HG02840 (cell line): ENCODE data around the gene DCDC2C.
"Not testable (repeated sequence)": the region's sequence is repeated elsewhere in the genome, so short reads cannot be mapped to it uniquely, and the experiment has no call there.

Source experiments
- ATAC-seq: cut with Tn5 transposase; IDR thresholded peaks from one replicate; pipeline ENCODE4 v1.9.1; 2021; ENCODE audit warnings: mild to moderate bottlenecking, moderate library complexity, moderate number of reproducible peaks; ENCODE audit not compliant: unreplicated experiment, low FRiP score

DCDC2C gene, protein sequence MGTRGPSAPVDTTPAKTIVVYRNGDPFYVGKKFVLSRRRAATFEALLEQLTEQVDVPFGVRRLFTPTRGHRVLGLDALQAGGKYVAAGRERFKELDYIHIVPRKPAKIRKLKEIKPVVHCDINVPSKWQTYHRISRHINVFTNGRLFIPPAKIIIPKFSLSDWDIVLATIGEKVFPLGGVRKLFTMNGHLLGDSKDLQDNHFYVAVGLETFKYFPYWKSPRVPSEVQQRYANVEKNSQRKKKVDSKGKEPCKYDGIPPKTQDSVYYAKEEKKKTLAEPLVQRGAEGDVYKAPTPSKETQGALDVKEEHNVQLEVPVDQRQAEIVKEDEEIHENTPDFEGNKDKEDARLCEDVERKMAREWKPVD

DNA sequence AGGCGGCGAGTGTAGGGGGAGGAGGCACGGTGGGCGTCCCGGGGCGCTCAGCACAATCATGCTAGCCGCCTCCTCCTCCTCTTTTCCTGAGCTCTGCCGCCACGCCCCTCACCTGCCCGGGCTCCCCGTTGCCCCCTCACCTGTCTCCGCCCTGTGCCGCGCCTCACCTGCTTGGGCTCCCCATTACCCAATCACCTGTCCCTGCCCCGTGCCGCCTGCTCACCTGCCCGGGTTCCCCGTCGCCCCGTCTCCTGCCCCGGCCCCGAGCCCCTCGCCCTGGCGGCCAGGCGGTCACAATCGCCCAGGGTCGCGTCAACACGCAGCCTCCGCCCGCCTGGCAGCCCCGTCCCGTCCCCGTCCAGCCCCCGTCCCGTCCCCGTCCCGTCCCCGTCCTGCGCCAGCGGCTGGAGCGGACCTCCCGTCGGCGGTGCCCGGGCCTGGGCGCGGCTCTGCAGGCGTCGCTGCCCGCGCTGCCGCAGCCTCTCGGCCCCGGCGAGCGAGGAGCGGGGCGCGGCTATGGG is at the start of gene DCDC2C:
DCDC2C (plus strand) TSS at position 340 of the 521 bp plus-strand sequence; CDS start at position 517, 177 bp downstream.
- ATAC-seq = no peak

DNA sequence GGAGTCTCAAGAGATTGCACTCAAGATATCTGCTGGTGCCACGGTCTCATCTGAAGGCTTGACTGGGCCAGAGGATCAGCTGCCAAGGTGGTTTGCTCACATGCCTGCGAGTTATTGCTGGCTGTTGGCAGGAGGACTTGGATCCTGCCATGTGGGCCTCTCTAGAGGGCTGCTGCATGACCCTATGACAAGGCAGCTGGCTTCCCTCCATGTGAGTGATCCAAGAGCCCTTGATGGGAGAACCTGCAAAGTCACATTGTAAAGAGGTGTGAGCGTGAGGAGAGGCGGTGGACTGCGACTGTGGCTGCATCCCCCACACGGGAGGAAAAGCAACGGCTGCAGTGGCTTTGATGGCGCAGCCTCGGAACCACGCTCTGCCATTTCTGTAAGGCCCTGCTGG is 49.4 kb upstream of the DCDC2C start:
- no peak for ATAC-seq

DNA sequence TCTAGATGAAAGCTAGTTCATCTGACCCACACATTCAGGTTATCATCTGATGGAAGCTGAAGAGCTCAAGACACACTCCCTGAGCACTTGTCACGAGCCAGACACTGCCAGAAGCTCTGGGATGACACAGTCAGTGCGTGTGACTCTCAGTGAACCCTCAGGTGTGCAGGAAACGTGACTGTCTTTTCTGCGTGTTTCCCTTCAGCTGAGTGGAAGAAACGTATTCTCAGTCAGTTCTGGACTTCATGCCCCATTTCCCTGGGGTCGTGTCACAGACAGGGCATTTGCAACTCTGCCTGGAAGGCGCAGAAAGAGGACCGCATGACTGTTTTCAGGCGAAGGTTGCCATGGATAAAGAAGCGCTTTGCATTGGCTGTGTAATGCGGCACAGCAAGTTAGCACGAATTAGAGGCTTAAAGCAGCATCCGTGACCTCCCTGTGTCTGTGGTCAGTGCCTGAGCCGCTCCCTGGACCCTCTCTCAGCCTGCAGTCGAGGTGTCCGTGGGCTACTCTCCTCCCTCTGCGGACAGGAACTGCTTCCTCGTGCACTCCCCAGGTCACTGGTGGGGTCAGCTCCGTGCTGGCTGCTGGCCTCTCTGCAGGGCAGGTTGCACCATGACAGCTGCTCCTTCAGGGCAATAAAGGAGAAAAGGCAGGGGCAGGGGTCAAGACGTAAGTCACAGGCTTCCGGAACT is 48.7 kb upstream of the DCDC2C start:
- ATAC-seq = no peak

DNA sequence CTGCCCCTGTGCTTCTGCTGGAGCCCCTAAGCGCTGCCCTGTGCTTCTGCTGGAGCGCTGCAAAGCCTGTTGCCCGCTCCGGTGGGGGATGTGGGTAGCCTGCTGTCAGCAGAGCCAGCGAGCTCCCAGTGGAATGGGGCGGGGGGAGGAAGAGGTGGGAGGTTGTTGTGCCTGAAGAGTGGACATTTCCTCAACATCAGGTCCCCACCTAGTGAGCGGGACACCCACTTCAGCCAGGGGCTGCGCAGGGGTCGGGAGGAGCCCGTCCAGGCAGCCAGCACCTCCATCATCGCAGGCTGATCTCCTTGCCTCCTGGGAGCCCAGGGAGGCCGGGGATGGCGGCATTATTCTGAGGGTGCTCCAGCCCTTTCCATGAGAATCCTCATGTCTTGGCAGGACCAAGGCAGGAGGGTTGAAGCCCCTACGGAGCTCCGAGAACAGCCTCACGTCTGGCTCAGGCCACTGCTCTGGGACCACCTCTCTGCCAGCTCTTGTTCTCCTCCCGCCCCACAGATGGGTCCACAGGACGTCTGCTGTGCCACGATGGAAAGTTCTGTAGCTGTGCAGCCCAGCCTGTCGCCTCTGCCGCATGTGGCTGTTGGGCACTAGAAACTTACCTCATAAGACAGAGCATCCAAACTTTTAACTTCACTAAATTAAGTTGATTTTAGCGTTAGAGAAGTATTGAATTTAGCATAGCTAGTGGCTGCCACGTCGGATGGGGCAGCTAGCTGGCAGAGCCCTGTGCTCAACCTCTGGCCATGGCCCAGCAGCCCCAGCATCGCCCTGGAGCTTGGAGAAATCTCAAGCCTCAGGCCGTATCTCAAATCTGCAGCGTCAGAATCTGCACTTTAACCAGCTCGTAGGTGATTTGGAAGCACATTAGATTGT is 47.3 kb upstream of the DCDC2C start:
- no peak for ATAC-seq

DNA sequence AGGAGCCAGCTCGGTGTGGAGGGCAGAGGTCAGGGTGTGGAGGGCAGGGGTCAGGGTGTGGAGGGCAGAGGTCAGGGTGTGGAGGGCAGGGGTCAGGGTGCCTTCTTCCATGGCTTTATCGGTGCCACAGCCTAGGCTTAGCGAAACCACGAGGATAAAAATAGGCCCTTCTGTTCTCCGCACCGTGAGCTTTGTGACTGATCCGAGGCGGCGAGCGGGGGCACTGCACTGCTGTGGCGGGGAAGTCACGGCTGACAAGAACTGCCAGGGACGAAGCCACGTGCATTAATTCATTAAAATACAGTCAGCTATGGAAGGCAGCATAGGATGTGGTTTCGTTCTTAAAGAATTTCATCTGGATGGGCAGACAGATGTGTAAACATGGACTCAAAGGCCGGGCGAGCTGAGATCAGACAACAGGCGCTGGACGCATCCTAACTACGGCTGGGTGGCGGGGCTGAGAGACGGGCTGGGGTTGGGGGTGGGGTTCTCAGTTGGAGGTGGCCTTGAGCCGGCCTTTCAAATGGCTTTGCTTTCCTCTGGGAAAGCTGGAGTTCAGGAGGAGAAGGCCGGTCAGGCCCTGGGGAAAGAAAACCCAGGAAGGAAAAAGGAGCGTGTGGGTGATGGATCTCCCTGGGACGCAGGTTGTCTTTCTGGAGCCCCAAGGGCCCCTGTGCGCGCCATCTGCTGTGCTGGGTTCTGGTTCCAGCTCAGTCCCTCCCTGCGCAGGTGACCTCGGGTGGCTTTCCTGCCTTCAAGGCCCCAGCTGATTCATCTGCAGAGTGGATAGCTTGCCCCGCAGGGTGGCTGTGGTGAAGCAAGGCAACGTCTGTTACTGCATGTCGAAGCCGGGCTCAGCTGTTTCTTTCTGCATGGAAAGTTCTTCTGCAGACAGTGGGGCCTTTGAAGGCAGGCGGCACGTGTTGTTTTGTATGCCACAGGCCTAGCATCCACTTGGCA is 46.3 kb upstream of the DCDC2C start:
- ATAC-seq = no peak

DNA sequence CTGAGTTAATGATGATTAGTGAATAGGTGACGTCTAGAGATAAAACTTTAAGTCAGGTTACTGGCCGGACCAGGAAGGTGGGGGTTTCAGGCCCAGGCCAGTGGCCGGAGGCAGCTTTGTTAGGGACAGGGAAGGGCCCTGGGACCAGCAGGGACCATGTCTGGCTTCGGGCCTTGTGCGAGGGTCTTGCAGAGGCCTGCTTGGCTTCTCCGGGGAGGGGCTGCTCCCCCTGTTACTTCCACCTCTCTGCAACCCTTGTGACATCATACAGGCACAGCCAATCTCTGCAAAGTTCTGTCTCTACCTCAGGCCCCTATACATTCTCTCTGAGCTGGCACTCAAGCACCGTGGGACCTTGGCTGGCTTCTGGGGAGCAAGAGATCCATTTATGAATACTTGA is 45.5 kb upstream of the DCDC2C start, which contains the start of gene ALLC:
ALLC (plus strand) TSS at position 320 of the 400 bp plus-strand sequence. CDS start 12,958 bp downstream, outside the sequence.
- no peak for ATAC-seq

DNA sequence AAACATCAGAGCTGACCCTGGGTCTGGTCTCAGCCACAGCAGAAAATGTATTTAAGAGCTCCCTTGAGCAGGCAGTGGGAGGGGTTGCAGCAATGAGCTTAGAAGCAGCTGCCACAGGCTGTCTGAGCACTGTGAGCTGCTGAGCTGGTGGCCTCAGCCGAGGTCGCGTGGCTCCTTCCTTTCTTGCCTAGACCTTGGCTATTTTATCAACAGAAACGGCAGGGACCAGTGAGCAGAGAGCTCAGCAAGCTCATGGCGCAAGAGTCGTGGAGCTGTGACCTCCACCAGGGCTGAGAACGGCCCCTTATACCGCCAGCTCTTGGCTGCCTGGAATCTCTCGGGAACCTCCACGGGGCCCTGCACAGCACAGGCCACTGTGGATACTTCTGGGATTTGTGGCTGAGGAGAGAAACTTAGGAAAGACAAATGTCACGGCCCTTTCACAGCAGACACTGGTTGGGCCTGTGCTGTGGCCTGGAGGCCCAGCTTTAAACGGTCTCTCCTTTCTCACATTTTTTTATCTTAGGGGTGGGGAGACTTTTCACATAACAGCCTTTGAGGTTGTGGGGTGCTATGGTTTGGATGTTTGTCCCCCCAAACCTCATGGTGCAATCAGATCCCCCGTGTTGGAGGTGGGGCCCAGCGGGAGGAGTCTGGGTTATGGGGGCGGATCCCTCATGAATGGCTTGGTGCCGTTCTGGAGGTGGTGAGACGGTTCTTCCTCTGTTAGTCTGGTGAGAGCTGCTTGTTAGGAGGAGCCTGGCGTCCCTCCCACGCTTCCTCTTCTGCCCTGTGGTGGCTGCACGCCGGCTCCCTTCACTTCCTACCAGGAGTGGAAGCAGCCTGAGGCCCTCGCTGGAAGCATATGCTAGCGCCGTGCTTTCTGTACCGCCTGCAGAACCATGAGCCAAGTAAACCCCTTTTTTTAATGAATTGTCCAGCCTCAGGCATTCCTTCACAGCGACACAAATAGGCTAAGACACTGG is 43.6 kb upstream of the DCDC2C start:
- no peak for ATAC-seq

DNA sequence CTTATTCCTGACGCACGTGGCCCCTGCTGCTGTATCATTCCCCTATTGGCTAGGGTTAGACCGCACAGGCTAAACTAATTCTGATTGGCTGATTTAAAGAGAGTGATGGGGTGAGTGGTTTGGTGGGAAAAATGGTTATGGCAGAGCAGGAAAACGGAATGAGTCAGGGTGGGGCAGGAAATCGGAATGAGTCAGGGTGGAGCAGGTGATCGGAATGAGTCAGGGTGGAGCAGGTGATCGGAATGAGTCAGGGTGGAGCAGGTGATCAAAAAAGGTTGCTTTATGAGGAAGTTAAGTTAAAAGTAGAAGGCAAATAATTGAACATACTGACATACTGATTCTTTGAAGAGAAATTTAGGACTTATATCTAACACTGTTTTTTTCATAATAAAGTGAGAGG is 42.7 kb upstream of the DCDC2C start:
- ATAC-seq = not testable (repeated sequence)

DNA sequence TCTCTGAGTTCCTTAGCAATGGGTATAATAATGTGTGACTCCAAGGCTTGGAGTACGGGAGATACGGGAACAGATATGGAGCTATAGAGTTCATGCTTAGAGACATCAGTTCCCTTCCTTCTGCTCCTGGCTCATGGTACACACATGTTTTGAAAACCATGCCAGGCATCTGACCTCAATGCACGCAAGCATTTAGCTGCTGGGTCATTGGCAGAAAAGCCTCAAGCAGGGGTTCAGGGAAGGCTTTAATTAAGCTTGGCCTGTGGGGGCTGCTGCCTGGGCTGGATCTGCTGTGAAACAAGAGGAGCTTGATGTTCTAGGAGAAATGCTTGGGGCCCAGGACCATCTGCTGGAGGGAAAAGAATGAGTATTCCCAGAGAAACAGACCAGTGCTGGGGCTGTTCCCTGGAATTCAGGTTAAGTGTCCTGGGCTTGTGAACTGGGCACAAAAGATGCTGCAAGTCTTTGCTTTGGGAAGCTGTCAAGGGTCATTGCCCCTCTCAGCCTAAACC is 42.2 kb upstream of the DCDC2C start:
- no peak for ATAC-seq

DNA sequence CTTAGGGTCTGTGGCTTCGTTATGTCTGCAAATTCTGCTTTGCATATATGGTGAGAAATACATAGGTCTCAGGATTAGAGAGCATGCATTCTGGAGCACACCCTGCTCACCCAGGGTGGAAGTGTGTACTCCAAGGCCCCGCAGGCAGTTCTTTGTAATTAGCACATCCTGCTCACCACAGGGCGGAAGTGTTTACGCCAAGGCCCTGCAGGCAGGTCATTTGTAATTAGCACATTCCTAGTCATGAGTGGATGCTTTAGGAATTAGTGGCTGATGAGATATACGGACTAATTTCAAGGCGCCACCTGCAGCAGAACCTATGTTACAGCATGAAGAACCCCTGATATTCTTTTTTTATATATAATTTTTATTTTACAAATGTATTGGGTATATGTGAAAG is 41.1 kb upstream of the DCDC2C start:
- no peak for ATAC-seq

DNA sequence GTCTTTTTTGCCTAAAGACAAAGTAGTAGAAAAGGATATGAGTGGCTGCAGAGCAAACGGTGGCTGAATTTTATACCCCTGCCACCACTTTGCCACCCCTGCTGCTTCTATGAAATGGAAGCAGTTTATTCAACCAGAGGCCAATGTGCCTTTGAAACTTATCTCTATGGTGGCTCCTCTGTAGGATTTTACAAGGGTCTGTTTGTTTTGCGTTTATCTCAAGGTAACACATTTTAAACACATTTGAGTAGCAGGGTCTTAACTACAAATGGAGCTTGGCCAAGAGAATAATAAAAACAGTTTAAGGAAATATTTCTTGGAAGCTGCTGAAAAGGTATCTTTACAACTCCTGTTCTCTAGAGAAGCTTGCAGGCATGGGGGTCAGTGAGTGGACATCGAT is 39.3 kb upstream of the DCDC2C start:
- no peak for ATAC-seq

DNA sequence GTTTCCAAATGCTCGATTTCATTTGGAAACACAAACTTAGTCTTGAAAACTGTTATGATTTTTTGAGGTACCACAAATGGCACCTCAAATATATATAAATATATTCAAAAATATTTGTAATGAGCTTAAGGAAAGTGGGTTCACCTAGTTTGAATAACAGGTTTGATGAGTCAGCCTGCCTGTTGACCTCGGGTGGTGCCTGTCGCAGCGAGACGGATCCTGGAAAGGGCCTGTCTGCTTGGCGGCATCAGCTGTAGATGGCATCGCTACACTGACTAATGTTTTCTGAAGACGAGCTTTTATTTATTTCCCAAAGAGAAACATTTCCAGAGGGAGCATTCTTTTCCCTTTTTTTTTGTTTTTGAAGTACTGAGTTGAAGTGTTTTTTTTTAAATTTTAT is 38.5 kb upstream of the DCDC2C start:
- ATAC-seq = no peak

DNA sequence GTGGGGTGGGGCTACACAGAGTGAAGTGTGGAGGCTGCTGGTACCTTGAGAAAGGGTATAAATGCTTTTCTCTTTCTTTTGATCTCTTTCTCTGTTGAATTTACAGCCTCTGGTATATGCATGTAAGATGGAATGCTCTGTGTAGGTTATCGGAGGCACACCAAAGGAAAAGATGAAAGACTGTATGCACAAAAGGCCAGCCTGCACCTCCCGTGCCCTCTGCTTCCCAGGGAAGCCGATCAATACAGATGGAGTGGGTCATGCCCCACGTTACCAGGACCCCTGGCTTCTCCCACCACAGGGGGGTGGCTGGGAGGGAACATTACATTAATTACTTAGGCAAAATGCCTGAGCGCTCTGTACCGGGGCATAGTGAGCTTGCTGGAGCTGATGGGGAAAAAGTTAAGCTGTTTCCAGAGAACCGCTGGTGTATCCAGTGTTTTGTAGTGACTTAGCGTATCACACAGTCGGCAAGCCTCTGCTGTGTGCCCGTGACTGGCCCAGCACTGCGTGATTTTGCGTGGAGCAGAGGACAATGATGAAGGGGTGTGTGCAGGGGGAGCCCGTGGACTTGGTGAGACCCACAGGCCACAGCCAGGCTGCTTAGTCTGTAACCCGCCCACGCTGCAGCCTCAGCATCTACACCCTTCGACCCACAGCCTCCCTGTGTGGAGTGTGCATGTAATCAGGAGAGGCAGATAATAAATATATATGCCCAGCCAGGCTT is 37.3 kb upstream of the DCDC2C start:
- ATAC-seq = no peak

DNA sequence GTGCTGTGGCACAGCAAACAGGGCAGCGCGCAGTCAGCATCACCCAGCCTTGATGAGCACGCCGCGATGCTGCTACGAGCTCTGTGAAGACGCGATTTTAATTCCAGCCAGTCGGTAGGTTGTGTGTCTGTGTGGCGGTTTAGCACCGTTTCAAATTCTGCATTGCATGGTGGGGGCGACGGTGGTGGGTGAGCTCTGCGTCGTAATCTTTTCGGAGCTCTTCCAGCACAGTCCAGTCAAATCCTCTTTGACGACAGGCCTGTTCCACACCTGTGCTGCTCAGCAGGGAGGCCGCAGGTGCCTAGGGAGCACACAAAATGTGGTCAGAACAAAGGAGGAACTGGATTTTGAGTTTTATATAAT is 36.8 kb upstream of the DCDC2C start:
- ATAC-seq = no peak

DNA sequence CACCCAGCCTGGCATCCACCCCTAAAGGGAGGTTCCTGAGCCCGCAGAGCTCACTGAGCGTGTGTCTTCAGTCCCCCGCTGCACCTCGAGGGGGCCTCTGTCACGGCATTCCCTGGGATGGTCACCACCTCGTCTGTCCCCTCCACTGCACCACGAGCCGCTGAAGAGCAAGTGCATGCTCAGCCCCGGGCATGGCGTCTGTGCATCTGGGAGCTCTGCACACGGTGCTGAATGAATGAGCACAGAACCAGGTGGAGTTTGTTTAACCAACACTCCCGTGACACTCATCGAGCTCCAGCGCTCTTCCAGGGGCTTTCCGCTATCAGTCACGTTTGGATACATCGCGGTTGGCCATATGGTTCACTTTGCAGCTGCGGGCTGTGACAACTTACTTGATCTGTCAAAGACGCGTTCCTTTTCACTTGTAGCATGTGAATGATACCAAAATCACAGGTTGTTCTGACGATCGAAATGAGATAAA is 36.2 kb upstream of the DCDC2C start:
- ATAC-seq = no peak

DNA sequence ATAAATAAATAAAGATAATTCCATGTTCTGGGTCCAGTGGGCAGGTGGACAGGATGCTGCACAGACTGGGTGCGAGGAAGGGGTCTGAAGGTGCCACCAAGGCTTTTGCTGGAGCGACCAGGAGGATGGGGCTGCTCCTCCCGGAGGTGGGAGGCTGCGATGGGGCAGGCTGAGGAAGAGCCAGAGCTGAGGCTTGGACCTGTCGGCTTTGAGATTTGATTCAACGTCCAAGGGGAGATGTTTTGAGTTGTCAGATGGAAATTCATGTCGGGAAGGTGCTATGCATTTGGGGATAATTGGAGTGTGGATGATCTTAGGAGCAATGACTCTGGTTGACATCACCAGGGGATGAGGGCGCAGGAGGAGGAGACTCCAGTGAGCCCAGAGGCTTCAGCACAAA is 33.7 kb upstream of the DCDC2C start:
- ATAC-seq = no peak

DNA sequence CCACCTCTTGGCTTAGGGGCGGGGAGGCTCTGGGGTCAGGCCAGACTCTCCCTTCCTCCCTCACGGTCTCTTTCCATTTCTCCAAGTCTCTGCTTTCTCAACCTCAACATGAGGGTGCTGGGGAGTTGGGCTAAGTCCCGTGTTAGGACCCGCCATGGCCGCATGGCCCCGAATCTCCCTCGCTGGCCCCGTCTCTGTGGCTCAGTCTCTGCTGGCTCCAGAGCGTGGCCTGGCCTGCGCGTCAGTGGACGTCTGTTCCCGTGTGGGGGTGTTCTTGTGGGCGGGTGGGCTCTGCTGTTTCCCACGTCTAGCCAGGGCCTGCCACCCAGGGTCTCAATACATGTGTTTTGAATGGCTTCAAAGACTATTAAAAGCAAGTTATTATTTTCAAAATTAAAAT is 33.0 kb upstream of the DCDC2C start:
- no peak for ATAC-seq
